Common myeloid progenitor, CD34-positive (primary cell): Measurements from ENCODE around the gene TNRC18.

ENCODE experiments used
- CTCF ChIA-PET: fragments of 350-600 bp; sonication (Branson Sonifier 250); formaldehyde crosslinking; loops from one replicate; lab custom pipeline; 2021; ENCODE audit warnings: antibody characterized with exemption; lab: Charles Lee
- POLR2A ChIA-PET: fragments of 350-600 bp; sonication (Branson Sonifier 250); formaldehyde crosslinking; loops from one replicate; lab custom pipeline; 2021; ENCODE audit warnings: antibody characterized with exemption; lab: Charles Lee
- DNase-seq, 3 donors: peaks; one replicate each; pipeline versions ENCODE4 v3.0.0 to v3.0.0-alpha.2; 2013
- H3K27ac ChIP-seq, 2 experiments: 1 replicate in 1 of 2; 2 replicates in 1 of 2; pipeline ENCODE4 v1.7.0; 2013; ENCODE audit warnings: inconsistent platforms in 2 of 2, low read length in 2 of 2, mild to moderate bottlenecking in 2 of 2, low read depth in 1 of 2, moderate library complexity in 1 of 2; ENCODE audit not compliant: severe bottlenecking in 2 of 2, insufficient read depth in 1 of 2, poor library complexity in 1 of 2
- H3K27me3 ChIP-seq, 5 experiments: replicated peaks in 2 of 5; 1 replicate in 3 of 5; 2 replicates in 2 of 5; pipeline versions ENCODE4 v1.6.1 to v1.7.0; 2013; ENCODE audit warnings: low read length in 4 of 5, mild to moderate bottlenecking in 2 of 5, moderate library complexity in 2 of 5, inconsistent platforms in 1 of 5; ENCODE audit not compliant: insufficient read depth in 5 of 5, control insufficient read depth in 4 of 5
- H3K36me3 ChIP-seq, 4 experiments: 1 replicate in 2 of 4; 2 replicates in 2 of 4; pipeline versions ENCODE4 v1.6.1 to v1.7.0; 2013; ENCODE audit warnings: low read length in 3 of 4, control low read depth in 1 of 4, mild to moderate bottlenecking in 1 of 4; ENCODE audit not compliant: control insufficient read depth in 4 of 4, insufficient read depth in 4 of 4
- H3K4me1 ChIP-seq, 4 experiments: 1 replicate in 3 of 4; 2 replicates in 1 of 4; pipeline versions ENCODE4 v1.6.1 to v1.7.1; 2013; ENCODE audit warnings: low read length in 3 of 4, mild to moderate bottlenecking in 3 of 4, control low read depth in 1 of 4, inconsistent platforms in 1 of 4, moderate library complexity in 1 of 4; ENCODE audit not compliant: control insufficient read depth in 4 of 4, insufficient read depth in 4 of 4; ENCODE audit errors: control extremely low read depth in 1 of 4
- H3K4me3 ChIP-seq, 7 experiments: 1 replicate in 4 of 7; 2 replicates in 3 of 7; pipeline versions ENCODE4 v1.5.1 to v1.7.0; 2013; ENCODE audit warnings: mild to moderate bottlenecking in 7 of 7, low read length in 6 of 7, moderate library complexity in 6 of 7, inconsistent platforms in 2 of 7, low read depth in 2 of 7, control low read depth in 1 of 7; ENCODE audit not compliant: insufficient read depth in 4 of 7, control insufficient read depth in 1 of 7; ENCODE audit errors: extremely low read depth in 1 of 7
- H3K9me3 ChIP-seq, 5 experiments: 1 replicate in 4 of 5; 2 replicates in 1 of 5; pipeline versions ENCODE4 v1.6.1 to v1.7.1; 2013; ENCODE audit warnings: low read length in 4 of 5, mild to moderate bottlenecking in 2 of 5, inconsistent platforms in 1 of 5, low read depth in 1 of 5, moderate library complexity in 1 of 5; ENCODE audit not compliant: control insufficient read depth in 4 of 5, insufficient read depth in 2 of 5; ENCODE audit errors: control extremely low read depth in 1 of 5
- WGBS: methylation state at CpG from one replicate; pipeline ENCODE4 v1.1.5; 2013; ENCODE audit not compliant: insufficient coverage; 5-methylcytosine and 5-hydroxymethylcytosine counted together

TNRC18 gene

DNA sequence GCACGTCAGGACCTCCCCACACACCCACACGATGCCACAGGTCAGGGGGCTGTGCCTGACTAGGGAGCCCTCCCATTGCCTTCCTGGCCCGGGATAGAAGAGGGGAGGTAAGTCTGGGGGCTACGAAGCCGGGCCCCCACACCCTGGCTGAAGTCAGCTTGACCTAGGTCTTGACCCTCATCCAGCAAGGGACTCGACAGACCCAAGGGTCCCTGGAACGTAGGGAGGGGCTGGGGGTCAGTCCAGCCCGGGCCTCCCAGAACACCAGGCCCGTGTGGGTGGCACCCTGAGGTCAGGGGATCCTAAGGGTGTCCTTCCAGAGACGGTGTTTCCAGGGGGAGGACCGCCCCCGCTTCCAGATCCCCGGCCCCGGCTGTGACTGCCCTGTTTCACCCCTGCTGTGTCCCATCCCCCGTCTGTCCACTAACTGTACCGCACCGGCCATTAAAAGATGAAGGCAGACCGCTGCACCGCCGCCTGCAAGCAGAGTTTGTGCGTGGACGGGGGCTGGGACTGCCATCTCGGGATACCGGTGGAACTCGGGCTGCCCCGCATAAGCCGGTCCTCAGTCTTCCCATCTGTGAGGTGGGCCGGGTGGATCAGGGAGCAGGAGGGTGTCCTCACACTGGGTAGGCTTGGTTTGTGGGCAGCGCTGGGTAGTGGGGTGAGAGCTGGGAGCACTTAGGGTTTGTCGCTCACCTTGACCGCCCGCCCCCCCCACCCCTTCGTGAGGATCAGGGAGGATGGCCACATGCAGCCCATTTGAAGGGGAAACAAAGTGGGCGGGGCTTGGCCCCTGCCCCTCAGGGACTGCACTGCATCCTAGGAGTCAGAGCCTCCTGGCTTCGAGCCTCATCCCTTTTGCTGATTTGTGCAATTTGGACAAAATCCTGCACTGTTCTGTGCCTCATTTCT, 119.8 kb downstream of the TNRC18 start:
- ChIA-PET CTCF (no interaction called here), POLR2A (no interaction called here)
- H3K36me3 ChIP-seq: peaks cover 0 to 16% (median 10%) of the 10 kb centered on the region in 4 experiments
- H3K4me1 ChIP-seq: no peaks in the 10 kb centered on the region
- WGBS: 72% methylated on average over 27 of the region's 35 CpGs
- no peaks in the 10 kb centered on the region for H3K27me3 ChIP-seq
- DNase-seq: no peak
- no peaks in the 10 kb centered on the region for H3K9me3 ChIP-seq
- no peak overlapping the region for H3K27ac ChIP-seq
- no peak overlapping the region for H3K4me3 ChIP-seq

DNA sequence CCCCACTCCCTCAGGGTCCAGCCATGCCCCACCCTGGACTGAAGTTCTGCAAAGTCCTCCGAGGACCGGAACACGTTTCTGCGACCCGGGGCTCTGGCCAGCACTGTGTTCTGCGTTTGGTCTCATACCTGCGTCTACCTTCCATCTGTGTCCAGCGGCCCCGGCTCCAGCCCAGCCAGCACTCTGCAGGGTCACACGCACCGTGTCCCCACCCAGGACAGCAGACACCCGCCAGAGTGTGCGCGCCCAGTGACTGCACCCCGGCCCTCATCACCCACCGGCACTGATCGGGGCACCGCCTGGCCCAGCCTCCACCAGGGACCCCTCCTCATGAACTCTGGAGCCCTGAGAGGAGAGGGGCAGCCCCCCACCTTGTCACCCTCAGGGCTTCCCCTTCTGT, 120.6 kb downstream of the TNRC18 start:
- Histone ChIP-seq H3K4me3 (no peak overlapping the region), H3K27me3 (peaks cover 0 to 2% (median 0%) of the 10 kb centered on the region in 5 experiments), H3K36me3 (peaks cover 0 to 11% (median 6%) of the 10 kb centered on the region in 4 experiments), H3K4me1 (no peaks in the 10 kb centered on the region), H3K27ac (no peak overlapping the region), H3K9me3 (no peaks in the 10 kb centered on the region)
- no peak for DNase-seq
- POLR2A ChIA-PET: no interaction called here
- CTCF ChIA-PET: no interaction called here
- 81% methylated on average over 15 of the region's 18 CpGs for WGBS

DNA sequence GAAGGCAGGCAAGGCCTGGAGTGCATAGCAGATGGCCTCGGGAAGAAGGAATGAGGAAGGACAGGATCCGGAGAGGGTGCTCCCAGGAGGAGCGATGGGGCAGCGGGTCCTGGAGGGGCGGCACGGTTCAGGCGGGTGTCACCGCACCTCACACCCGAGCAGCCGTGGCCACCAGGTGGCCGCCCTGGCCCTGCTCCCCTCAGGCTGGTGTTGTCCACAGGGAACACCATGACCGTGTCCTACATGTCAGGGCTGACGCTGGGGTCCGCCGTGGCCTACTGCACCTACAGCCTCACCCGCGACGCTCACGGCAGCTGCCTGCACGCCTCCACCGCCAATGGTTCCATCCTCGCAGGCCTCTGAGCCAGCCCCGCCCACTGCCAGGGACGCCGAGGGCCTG, 121.1 kb downstream of the TNRC18 start:
- 80% methylated on average over 23 of the region's 25 CpGs for WGBS
- POLR2A ChIA-PET: no interaction called here
- Histone ChIP-seq H3K4me3 (no peak overlapping the region), H3K4me1 (no peaks in the 10 kb centered on the region), H3K27me3 (peaks cover 0 to 6% (median 2%) of the 10 kb centered on the region in 5 experiments), H3K9me3 (no peaks in the 10 kb centered on the region), H3K36me3 (peaks cover 0 to 6% (median 2%) of the 10 kb centered on the region in 4 experiments), H3K27ac (no peak overlapping the region)
- CTCF ChIA-PET: no interaction called here
- DNase-seq: peak in 1 of 3 donors; percentile 25

DNA sequence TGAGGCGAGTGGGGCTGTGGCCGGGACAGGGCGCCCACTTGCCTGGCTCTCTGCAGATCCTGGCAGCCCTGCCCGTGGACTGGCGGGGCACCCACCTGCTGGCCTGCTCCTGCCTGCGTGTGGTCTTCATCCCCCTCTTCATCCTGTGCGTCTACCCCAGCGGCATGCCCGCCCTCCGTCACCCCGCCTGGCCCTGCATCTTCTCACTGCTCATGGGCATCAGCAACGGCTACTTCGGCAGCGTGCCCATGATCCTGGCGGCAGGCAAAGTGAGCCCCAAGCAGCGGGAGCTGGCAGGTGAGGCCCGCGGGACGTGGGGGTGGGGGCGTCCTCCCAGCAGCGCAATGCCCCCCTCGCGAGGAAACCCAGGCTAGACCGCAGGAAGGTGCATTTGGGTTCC, 123.3 kb downstream of the TNRC18 start:
- CTCF ChIA-PET: no interaction called here
- 88% methylated on average over 19 of the region's 24 CpGs for WGBS
- no peak for DNase-seq
- H3K27me3 ChIP-seq: peaks cover 0 to 22% (median 7%) of the 10 kb centered on the region in 5 experiments
- no peaks in the 10 kb centered on the region for H3K9me3 ChIP-seq
- H3K4me3 ChIP-seq: no peak overlapping the region
- POLR2A ChIA-PET: no interaction called here
- H3K4me1 ChIP-seq: peaks cover 0 to 12% (median 8%) of the 10 kb centered on the region in 4 experiments
- H3K36me3 ChIP-seq: no peaks in the 10 kb centered on the region
- no peak overlapping the region for H3K27ac ChIP-seq

DNA sequence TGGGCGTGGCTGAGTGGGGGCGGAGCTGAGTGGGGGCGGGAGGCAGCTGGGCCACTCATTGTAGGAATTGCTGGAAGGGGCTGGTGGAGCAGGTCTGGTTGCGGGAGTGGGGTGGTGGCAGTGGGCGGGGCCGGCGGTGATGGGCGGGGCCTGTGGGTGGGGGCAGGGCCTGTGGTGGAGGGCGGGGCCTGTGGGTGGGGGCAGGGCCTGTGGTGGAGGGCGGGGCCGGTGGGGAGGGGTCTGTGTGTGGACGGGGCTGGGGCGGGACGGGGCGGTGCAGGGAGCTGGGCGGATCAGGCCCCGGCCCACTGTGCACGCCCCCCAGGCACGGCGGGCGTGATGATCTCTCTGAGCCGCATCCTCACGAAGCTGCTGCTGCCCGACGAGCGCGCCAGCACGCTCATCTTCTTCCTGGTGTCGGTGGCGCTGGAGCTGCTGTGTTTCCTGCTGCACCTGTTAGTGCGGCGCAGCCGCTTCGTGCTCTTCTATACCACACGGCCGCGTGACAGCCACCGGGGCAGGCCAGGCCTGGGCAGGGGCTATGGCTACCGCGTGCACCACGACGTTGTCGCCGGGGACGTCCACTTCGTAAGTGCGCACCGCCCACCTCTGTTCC, 126.9 kb downstream of the TNRC18 start:
- Histone ChIP-seq H3K36me3 (no peaks in the 10 kb centered on the region), H3K9me3 (peaks cover 0 to 7% (median 2%) of the 10 kb centered on the region in 5 experiments), H3K4me3 (peak overlapping the region in 4 of 7 experiments; percentile 26 to 56 (median 44)), H3K4me1 (peaks cover 0 to 12% (median 8%) of the 10 kb centered on the region in 4 experiments), H3K27ac (no peak overlapping the region), H3K27me3 (peaks cover 0 to 30% (median 9%) of the 10 kb centered on the region in 5 experiments)
- CTCF ChIA-PET: no interaction called here
- peak; percentile 65 to 88 (median 84) for DNase-seq
- WGBS: 4% methylated on average over 28 of the region's 48 CpGs
- POLR2A ChIA-PET: no interaction called here

DNA sequence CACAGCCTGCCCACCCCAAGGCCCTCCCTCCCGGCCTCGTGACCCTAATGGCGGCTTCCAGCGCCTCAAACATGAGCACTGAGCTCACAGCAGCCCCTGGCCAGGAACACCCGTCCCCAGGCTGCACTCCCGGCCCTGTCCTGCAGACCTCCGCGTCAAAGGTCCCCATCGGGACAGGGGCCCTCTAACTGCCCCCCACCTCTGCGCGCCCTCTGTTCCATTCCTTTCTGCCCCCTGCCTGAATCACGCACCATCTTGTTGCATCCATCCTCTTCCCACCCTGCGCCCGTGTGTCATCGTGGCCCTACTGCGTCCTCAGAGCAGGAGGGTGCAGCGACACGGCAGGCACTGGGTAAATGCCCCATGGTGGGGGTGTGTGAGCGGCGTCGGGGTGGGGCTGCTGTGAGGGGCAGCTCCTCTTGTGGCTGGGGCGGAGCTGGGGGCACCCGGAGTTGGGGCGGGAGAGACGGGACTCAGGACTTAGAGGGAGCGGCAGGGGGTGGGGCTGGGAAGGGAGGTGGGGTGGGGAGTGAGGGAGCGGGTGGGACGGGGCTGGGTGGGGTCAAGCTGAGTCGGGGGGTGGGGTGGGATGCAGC, 127.5 kb downstream of the TNRC18 start:
- no peak overlapping the region for H3K27ac ChIP-seq
- no peaks in the 10 kb centered on the region for H3K36me3 ChIP-seq
- H3K4me3 ChIP-seq: peak overlapping the region in 2 of 7 experiments; percentile 36 to 57
- peaks cover 0 to 12% (median 8%) of the 10 kb centered on the region in 4 experiments for H3K4me1 ChIP-seq
- POLR2A ChIA-PET: no interaction called here
- peaks cover 0 to 7% (median 2%) of the 10 kb centered on the region in 5 experiments for H3K9me3 ChIP-seq
- peaks cover 0 to 30% (median 9%) of the 10 kb centered on the region in 5 experiments for H3K27me3 ChIP-seq
- peak; percentile 11 to 58 (median 35) for DNase-seq
- 4% methylated on average over 12 of the region's 29 CpGs for WGBS
- CTCF ChIA-PET: no interaction called here
